PC-9 (cell line): ENCODE measurements around the gene RAB15. TPM values are rescaled to one million over a fixed set of nuclear protein-coding genes. Genes with fewer than 3 reads are reported as not detected.

ENCODE experiments used
- BruUV-seq: library from RNA; stranded (reverse); fragments of 400-500 nt; replicated peaks from 2 replicates; lab custom pipeline; 2021; lab: Mats Ljungman, UMichigan
- CTCF ChIA-PET: fragments of 300-600 bp; sonication (Branson Sonifier 250); formaldehyde crosslinking; loops from one replicate; lab custom pipeline; 2022; ENCODE audit warnings: antibody characterized with exemption; lab: Charles Lee
- POLR2A ChIA-PET: fragments of 300-600 bp; sonication (Branson Sonifier 250); formaldehyde crosslinking; loops from one replicate; lab custom pipeline; 2022; ENCODE audit warnings: antibody characterized with exemption; ENCODE audit not compliant: unreplicated experiment; lab: Charles Lee
- DNase-seq, 2 experiments: peaks; one replicate each; pipeline versions ENCODE4 v3.0.0 to v3.0.0-alpha.2; 2015 to 2022; ENCODE audit warnings: mixed read lengths in 1 of 2
- H2AFZ ChIP-seq: fragments of 200-600 bp; sonication (generic); 2 replicates; pipeline ENCODE4 v1.8.1; 2017; ENCODE audit warnings: antibody characterized with exemption
- H3F3A ChIP-seq: fragments of 200-600 bp; sonication (generic); 2 replicates; pipeline ENCODE4 v1.8.1; 2017; ENCODE audit warnings: antibody characterized with exemption, mild to moderate bottlenecking, low read depth; ENCODE audit not compliant: insufficient read depth
- H3K27ac ChIP-seq: fragments of 200-600 bp; sonication (generic); 2 replicates; pipeline ENCODE4 v1.6.1; 2016; ENCODE audit warnings: mixed run types
- H3K27me3 ChIP-seq: fragments of 200-600 bp; sonication (generic); 2 replicates; pipeline ENCODE4 v1.6.1; 2016; ENCODE audit warnings: low read depth, mixed run types; ENCODE audit not compliant: insufficient read depth
- H3K36me3 ChIP-seq: fragments of 200-600 bp; sonication (generic); 2 replicates; pipeline ENCODE4 v1.6.1; 2016; ENCODE audit warnings: low read depth, mixed run types
- H3K4me1 ChIP-seq: fragments of 200-600 bp; sonication (generic); replicated peaks from 2 replicates; pipeline ENCODE4 v1.6.1; 2016; ENCODE audit warnings: mixed run types; ENCODE audit not compliant: insufficient read depth
- H3K4me2 ChIP-seq: fragments of 200-600 bp; sonication (generic); 2 replicates; pipeline ENCODE4 v1.6.1; 2017; ENCODE audit warnings: mixed run types
- H3K4me3 ChIP-seq: fragments of 200-600 bp; sonication (generic); 2 replicates; pipeline ENCODE4 v1.6.1; 2016; ENCODE audit warnings: mixed run types
- H3K79me2 ChIP-seq: fragments of 200-600 bp; sonication (generic); 2 replicates; pipeline ENCODE4 v1.6.1; 2017; ENCODE audit warnings: low read depth, mixed run types
- H3K9me2 ChIP-seq: fragments of 200-600 bp; sonication (generic); 2 replicates; pipeline ENCODE4 v1.8.1; 2017; ENCODE audit warnings: mild to moderate bottlenecking; ENCODE audit not compliant: insufficient read depth
- H3K9me3 ChIP-seq: fragments of 200-600 bp; sonication (generic); 2 replicates; pipeline ENCODE4 v1.8.1; 2016; ENCODE audit warnings: low read depth; ENCODE audit not compliant: insufficient read depth
- H4K20me1 ChIP-seq: fragments of 200-600 bp; sonication (generic); 2 replicates; pipeline ENCODE4 v1.8.1; 2017; ENCODE audit not compliant: insufficient read depth
- CTCF ChIP-seq: fragments of 200-600 bp; sonication (generic); conservative IDR thresholded peaks from 2 replicates; pipeline ENCODE4 v1.6.1; 2017; ENCODE audit warnings: mixed run types, antibody characterized with exemption, mild to moderate bottlenecking, moderate library complexity
- EZH2 ChIP-seq: fragments of 200-600 bp; sonication (generic); IDR thresholded peaks from 2 replicates; pipeline ENCODE4 v1.8.0; 2017; ENCODE audit warnings: antibody characterized with exemption, low read depth
- intact Hi-C: fragments of 100-400 bp; cut with micrococcal nuclease; formaldehyde crosslinking; loops from one replicate; pipeline ENCODE4 v1.10.0; 2022; ENCODE audit not compliant: unreplicated experiment
- total RNA-seq: library from RNA; stranded (reverse); gene quantifications from 2 replicates; pipeline ENCODE4 v1.2.3, GENCODE V29; 2021

Gene RAB15
- total RNA-seq, 1 experiment from 2014 or later, result 74.9 TPM

DNA sequence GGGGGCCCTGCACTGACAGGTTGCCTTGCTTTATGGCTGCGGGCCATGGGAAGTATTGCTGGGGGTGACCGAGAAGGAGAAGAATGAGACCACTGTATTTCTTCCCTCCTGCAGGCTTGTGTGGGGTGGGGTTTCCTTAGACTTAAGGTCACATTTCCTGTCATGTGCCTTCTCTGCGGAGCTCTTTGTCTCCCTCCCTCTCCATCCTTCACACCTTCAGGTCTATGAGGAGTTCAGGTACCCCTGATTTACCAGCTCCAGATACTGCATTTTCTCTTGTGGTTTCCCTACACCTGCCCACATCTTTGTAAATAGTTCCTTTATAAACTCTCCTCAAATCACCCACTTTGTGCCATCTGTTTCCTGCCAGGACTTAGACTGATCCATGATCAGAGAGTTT is 18.2 kb upstream of the RAB15 start:
- Histone ChIP-seq H3K79me2 (peaks cover 81% of the 10 kb centered on the region), H3K27ac (no peak overlapping the region), H3K27me3 (no peaks in the 10 kb centered on the region), H3K36me3 (0 out of 2 replicates have a peak, but pooled peaks cover 6% of the 10 kb centered on the region), H3K9me3 (no peaks in the 10 kb centered on the region), H4K20me1 (no peaks in the 10 kb centered on the region), H3K4me3 (no peak overlapping the region), H2AFZ (no peak overlapping the region), H3F3A (no peaks in the 10 kb centered on the region; the same call in 1 of the 2 replicates), H3K9me2 (no peaks in the 10 kb centered on the region), H3K4me1 (peaks cover 21% of the 10 kb centered on the region), H3K4me2 (no peak overlapping the region)
- intact Hi-C loops, result no loop called here
- DNase-seq, result no peak
- ChIA-PET CTCF (no interaction called here), POLR2A (interaction anchor here (0.6 kb wide), 1 partner anchor 422 kb away, joined by 3 read pairs; no protein-coding TSS in a partner anchor)
- no TSS peak for BruUV-seq
- no peak for TF ChIP-seq CTCF
- TF ChIP-seq EZH2, result no peak

DNA sequence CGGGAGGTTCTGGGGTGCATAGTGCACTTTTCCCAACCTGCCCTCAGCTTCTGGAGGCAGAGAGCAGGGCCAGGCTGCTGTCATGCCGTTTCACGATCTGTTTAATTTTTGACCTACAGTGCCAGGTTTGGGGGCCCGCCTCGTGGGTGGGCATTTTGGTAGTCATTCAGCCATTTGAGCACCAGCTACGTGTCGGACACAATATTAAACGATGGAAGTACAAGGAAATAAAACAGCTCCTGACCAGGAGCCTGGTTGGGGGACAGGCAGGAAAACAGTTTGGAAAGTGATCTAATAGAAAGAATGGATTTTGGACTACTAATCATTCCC is 15.3 kb upstream of the RAB15 start:
- Histone ChIP-seq H3K4me1 (peaks cover 21% of the 10 kb centered on the region), H3K4me2 (peak overlapping the region; percentile 79), H2AFZ (peak overlapping the region; percentile 87), H3K27ac (peak overlapping the region; percentile 77), H3K36me3 (0 out of 2 replicates have a peak, but pooled peaks cover 6% of the 10 kb centered on the region), H4K20me1 (no peaks in the 10 kb centered on the region), H3K9me3 (no peaks in the 10 kb centered on the region), H3K27me3 (no peaks in the 10 kb centered on the region), H3F3A (no peaks in the 10 kb centered on the region), H3K9me2 (no peaks in the 10 kb centered on the region), H3K4me3 (peak overlapping the region; percentile 86), H3K79me2 (peaks cover 53% of the 10 kb centered on the region)
- ChIA-PET POLR2A (interaction anchor here (0.7 kb wide), 1 partner anchor 170 kb away, joined by 3 read pairs; no protein-coding TSS in a partner anchor), CTCF (interaction anchor here (0.9 to 2.8 kb wide), 3 partner anchors 11 to 62 kb away, joined by 3 to 38 read pairs (median 11); no protein-coding TSS in a partner anchor)
- intact Hi-C loops, result loop anchor here (1.0 kb wide), 2 partner anchors 10 to 73 kb away; partner anchors contain the start of gene CHURC1
- TF ChIP-seq EZH2, result no peak
- TF ChIP-seq CTCF, result no peak
- BruUV-seq, result no TSS peak
- DNase-seq, result no peak

- Histone ChIP-seq H3K79me2 (peaks cover 48% of the 10 kb centered on the region), H3K9me2 (no peaks in the 10 kb centered on the region), H3K9me3 (no peaks in the 10 kb centered on the region), H3K27me3 (no peaks in the 10 kb centered on the region), H4K20me1 (no peaks in the 10 kb centered on the region), H3K36me3 (0 out of 2 replicates have a peak, but pooled peaks cover 6% of the 10 kb centered on the region), H3K4me2 (peak within 1 kb of the TSS; percentile 79), H3F3A (no peaks in the 10 kb centered on the region), H3K4me1 (peaks cover 21% of the 10 kb centered on the region), H3K4me3 (peak within 1 kb of the TSS; percentile 86), H2AFZ (peak within 1 kb of the TSS; percentile 87), H3K27ac (peak within 1 kb of the TSS; percentile 77)
- BruUV-seq, result TSS peak; percentile 76
- POLR2A ChIA-PET, result interaction anchor here (0.6 to 0.7 kb wide), 7 partner anchors 14 to 428 kb away, joined by 3 to 9 read pairs (median 4); no protein-coding TSS in a partner anchor
- no peak for TF ChIP-seq EZH2
- TF ChIP-seq CTCF, result peak; percentile 61; the same call in 1 of the 2 replicates
- CTCF ChIA-PET, result interaction anchor here (0.9 to 2.8 kb wide), 5 partner anchors 11 to 72 kb away, joined by 3 to 38 read pairs (median 11); no protein-coding TSS in a partner anchor
- intact Hi-C loops, result loop anchor here (1.0 kb wide), 3 partner anchors 10 to 73 kb away; partner anchors contain the start of gene CHURC1
- peak; percentile 93 to 96 for DNase-seq
Observed at GRCh38 chr14:64986648-64987437, 14.7 kb upstream of the RAB15 start, which contains the start of gene FNTB. Gene FNTB, plus strand, starts transcription at chr14:64986895. Its CDS starts 59 bp downstream, at chr14:64986954.
